Measurements from ENCODE around the gene LAMA1. TPM values are rescaled to one million over a fixed set of nuclear protein-coding genes. Genes with fewer than 3 reads are reported as not detected.

The LAMA1 gene
- total RNA-seq, 2 donors from 2014 or later, result 0.99 to 3.4 TPM

GRCh38 chr18:6954501-6954900 lies 163.1 kb downstream of the LAMA1 start:
- DNase-seq (peak; percentile 69 to 84 (median 80)), ATAC-seq (peak; percentile 64)

GRCh38 chr18:6951336-6952090 lies 166.1 kb downstream of the LAMA1 start:
- intact Hi-C loops (cut with DNase I), result no loop called here
- no peak for TF ChIP-seq CTCF (IDR thresholded peaks at IDR 0.05)
- no peak for TF ChIP-seq POLR2A (IDR thresholded peaks at IDR 0.05)
- H3K4me3 ChIP-seq, result no peak overlapping the region
- no peak for DNase-seq
- peak overlapping the region; percentile 59 to 76 (median 68) for H3K27ac ChIP-seq
- H3K9me3 ChIP-seq, result no peaks in the 10 kb centered on the region
- H3K27me3 ChIP-seq, result no peaks in the 10 kb centered on the region
- no peak for ATAC-seq
- 84% methylated on average over 16 to 17 of the region's 17 CpGs for WGBS, 2 donors
- H3K4me1 ChIP-seq, result peaks cover 81% of the 10 kb centered on the region
- H3K36me3 ChIP-seq (replicated peaks in 1 of 2; ENCODE audit: insufficient read depth in 1 of 2, low read depth in 2 of 2), result no peaks in the 10 kb centered on the region

More at GRCh38 chr18:6954501-6954900, 163.1 kb downstream of the LAMA1 start:
- Histone ChIP-seq H3K27me3 (no peaks in the 10 kb centered on the region), H3K27ac (peak overlapping the region; percentile 45 to 76 (median 64)), H3K9me3 (no peaks in the 10 kb centered on the region), H3K4me1 (peaks cover 75% of the 10 kb centered on the region), H3K4me3 (no peak overlapping the region), H3K36me3 (replicated peaks in 1 of 2; ENCODE audit: insufficient read depth in 1 of 2, low read depth in 2 of 2) (no peaks in the 10 kb centered on the region)
- WGBS, 2 donors, result 43 to 56% methylated on average over 4 of the region's 4 CpGs
- peak in 1 of 3 donors; percentile 26 for TF ChIP-seq POLR2A (IDR thresholded peaks at IDR 0.05)
- TF ChIP-seq CTCF (IDR thresholded peaks at IDR 0.05), result no peak
- intact Hi-C loops (cut with DNase I), result no loop called here

- peak; percentile 64 for ATAC-seq
- H3K36me3 ChIP-seq (replicated peaks in 1 of 2; ENCODE audit: insufficient read depth in 1 of 2, low read depth in 2 of 2), result no peaks in the 10 kb centered on the region
- H3K27me3 ChIP-seq, result no peaks in the 10 kb centered on the region
- peak overlapping the region; percentile 59 to 76 (median 68) for H3K27ac ChIP-seq
- no peaks in the 10 kb centered on the region for H3K9me3 ChIP-seq
- intact Hi-C loops (cut with DNase I), result no loop called here
- 47 to 51% methylated on average over 14 of the region's 14 CpGs for WGBS, 2 donors
- DNase-seq, result peak; percentile 59 to 68 (median 65)
- H3K4me3 ChIP-seq, result no peak overlapping the region
- peaks cover 73% of the 10 kb centered on the region for H3K4me1 ChIP-seq
- TF ChIP-seq POLR2A (IDR thresholded peaks at IDR 0.05) (peak in 1 of 3 donors; percentile 7), CTCF (IDR thresholded peaks at IDR 0.05) (no peak)
These were observed 167.0 kb downstream of the LAMA1 start for GRCh38 chr18:6950641-6951040.

- H3K27me3 ChIP-seq, result no peaks in the 10 kb centered on the region
- WGBS, 2 donors, result 25 to 27% methylated on average over 11 of the region's 11 CpGs
- no peak overlapping the region for H3K4me3 ChIP-seq
- intact Hi-C loops (cut with DNase I), result no loop called here
- TF ChIP-seq CTCF (IDR thresholded peaks at IDR 0.05), result no peak
- TF ChIP-seq POLR2A (IDR thresholded peaks at IDR 0.05), result peak in 1 of 3 donors; percentile 10
- H3K4me1 ChIP-seq, result peaks cover 66% of the 10 kb centered on the region
- no peaks in the 10 kb centered on the region for H3K36me3 ChIP-seq (replicated peaks in 1 of 2; ENCODE audit: insufficient read depth in 1 of 2, low read depth in 2 of 2)
- H3K27ac ChIP-seq, result peak overlapping the region; percentile 59 to 76 (median 68)
- no peaks in the 10 kb centered on the region for H3K9me3 ChIP-seq
- ATAC-seq (peak; percentile 87), DNase-seq (peak; percentile 67 to 89 (median 82))
These were observed 167.6 kb downstream of the LAMA1 start for GRCh38 chr18:6949800-6950586.
